GM23248 (cell line): ENCODE measurements around the gene RNPEP. TPM values are rescaled to one million over a fixed set of nuclear protein-coding genes. Genes with fewer than 3 reads are reported as not detected.

ENCODE experiments used
- DNase-seq: peaks from one replicate; pipeline ENCODE4 v3.0.0-alpha.2; 2015
- H2AFZ ChIP-seq: fragments of 200-600 bp; sonication (generic); 2 replicates; pipeline ENCODE4 v1.6.1; 2016; ENCODE audit warnings: antibody characterized with exemption
- H3F3A ChIP-seq: fragments of 200-600 bp; sonication (generic); 2 replicates; pipeline ENCODE4 v1.6.1; 2016; ENCODE audit warnings: mild to moderate bottlenecking, antibody characterized with exemption, mixed run types; ENCODE audit not compliant: insufficient read depth
- H3K27ac ChIP-seq: fragments of 200-600 bp; sonication (generic); 2 replicates; pipeline ENCODE4 v1.5.1; 2016; ENCODE audit warnings: mild to moderate bottlenecking
- H3K27me3 ChIP-seq: fragments of 200-600 bp; sonication (generic); replicated peaks from 2 replicates; pipeline ENCODE4 v1.6.1; 2016; ENCODE audit warnings: mild to moderate bottlenecking; ENCODE audit not compliant: insufficient read depth
- H3K36me3 ChIP-seq: fragments of 200-600 bp; sonication (generic); 2 replicates; pipeline ENCODE4 v1.6.1; 2016; ENCODE audit warnings: low read depth, mild to moderate bottlenecking
- H3K4me1 ChIP-seq: fragments of 200-600 bp; sonication (generic); 2 replicates; pipeline ENCODE4 v1.6.1; 2016; ENCODE audit warnings: mild to moderate bottlenecking; ENCODE audit not compliant: insufficient read depth
- H3K4me2 ChIP-seq: fragments of 200-600 bp; sonication (generic); one replicate; pipeline ENCODE4 v1.6.1; 2016; ENCODE audit warnings: mild to moderate bottlenecking; ENCODE audit not compliant: unreplicated experiment
- H3K4me3 ChIP-seq: fragments of 200-600 bp; sonication (generic); 2 replicates; pipeline ENCODE4 v1.5.1; 2016; ENCODE audit warnings: mild to moderate bottlenecking
- H3K79me2 ChIP-seq: fragments of 200-600 bp; sonication (generic); 2 replicates; pipeline ENCODE4 v1.6.1; 2016; ENCODE audit warnings: mild to moderate bottlenecking; ENCODE audit not compliant: insufficient read depth
- H3K9ac ChIP-seq: fragments of 200-600 bp; sonication (generic); 2 replicates; pipeline ENCODE4 v1.6.1; 2016; ENCODE audit warnings: mild to moderate bottlenecking
- H3K9me2 ChIP-seq: fragments of 200-600 bp; sonication (generic); 2 replicates; pipeline ENCODE4 v1.6.1; 2016; ENCODE audit warnings: mixed run types, mild to moderate bottlenecking, moderate library complexity; ENCODE audit not compliant: insufficient read depth
- H3K9me3 ChIP-seq: fragments of 200-600 bp; sonication (generic); one replicate; pipeline ENCODE4 v1.6.1; 2017; ENCODE audit warnings: low read depth
- H4K20me1 ChIP-seq: fragments of 200-600 bp; sonication (generic); 2 replicates; pipeline ENCODE4 v1.6.0; 2016; ENCODE audit not compliant: insufficient read depth
- EZH2 ChIP-seq: fragments of 200-600 bp; sonication (generic); IDR thresholded peaks from 2 replicates; pipeline ENCODE4 v1.6.1; 2018; ENCODE audit warnings: antibody characterized with exemption, mild to moderate bottlenecking; ENCODE audit not compliant: insufficient read depth, poor library complexity, severe bottlenecking
- EZH2phosphoT487 ChIP-seq: fragments of 200-600 bp; sonication (generic); IDR thresholded peaks from 2 replicates; pipeline ENCODE4 v1.6.1; 2018; ENCODE audit warnings: antibody characterized with exemption, moderate library complexity, mild to moderate bottlenecking, low read depth; ENCODE audit not compliant: insufficient read depth
- WGBS, 2 experiments: methylation state at CpG; one replicate each; pipeline ENCODE4 v1.1.6; 2015 to 2017; ENCODE audit warnings: low lambda C conversion rate in 2 of 2, low coverage in 1 of 2; ENCODE audit errors: missing lambda C conversion rate in 2 of 2; 5-methylcytosine and 5-hydroxymethylcytosine counted together
- in situ Hi-C: fragments of 300-500 bp; cut with MboI; formaldehyde crosslinking; loops from 2 replicates; pipeline ENCODE4 v1.15.0; 2020
- polyA plus RNA-seq: library from polyadenylated mRNA; unstranded; fragments of >200 nt; fragmentation: Nextera tagmentation; extraction: Ambion mirVana; gene quantifications from 2 replicates; pipeline ENCODE4 v1.2.1, GENCODE V29; 2016
- total RNA-seq: library from RNA; depleted of rRNA; stranded (reverse); fragments of >200 nt; shearing (Covaris generic); gene quantifications from 2 replicates; pipeline ENCODE4 v1.2.3, GENCODE V29; 2014

The RNPEP gene
- total and polyA plus RNA-seq, 2 experiments from 2014 or later, result 68.6 to 80.5 TPM

DNA sequence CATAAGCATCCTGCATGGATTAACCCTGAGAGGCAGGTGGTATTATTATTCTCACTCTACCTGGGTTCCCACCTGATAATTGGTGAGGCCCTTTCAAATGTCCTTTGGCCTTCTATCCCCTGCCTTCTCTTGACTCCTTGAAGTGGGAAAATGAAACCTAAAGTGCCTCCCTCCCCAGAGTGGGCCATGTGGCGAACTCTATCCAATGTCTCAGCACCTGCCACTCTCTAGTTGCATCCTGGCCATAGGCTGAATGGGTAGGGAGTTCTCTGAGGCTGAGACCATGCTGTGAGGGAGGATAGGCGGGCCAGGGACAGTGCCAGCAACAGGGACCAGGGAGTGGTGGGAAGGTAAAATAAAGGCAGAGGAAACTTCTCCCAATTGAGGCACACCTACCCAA lies 63.3 kb downstream of the RNPEP start:
- H4K20me1 ChIP-seq, result no peaks in the 10 kb centered on the region
- H3K27ac ChIP-seq, result no peak overlapping the region
- H3F3A ChIP-seq, result no peaks in the 10 kb centered on the region
- H3K36me3 ChIP-seq, result no peaks in the 10 kb centered on the region
- H3K4me3 ChIP-seq, result no peak overlapping the region
- H3K27me3 ChIP-seq, result no peaks in the 10 kb centered on the region
- in situ Hi-C loops, result no loop called here
- H3K4me1 ChIP-seq, result no peaks in the 10 kb centered on the region
- H3K4me2 ChIP-seq, result no peak overlapping the region
- no peak overlapping the region for H2AFZ ChIP-seq
- H3K79me2 ChIP-seq, result no peaks in the 10 kb centered on the region
- no peaks in the 10 kb centered on the region for H3K9me3 ChIP-seq
- no peak for DNase-seq
- H3K9me2 ChIP-seq, result no peaks in the 10 kb centered on the region
- no peak for TF ChIP-seq EZH2
- TF ChIP-seq EZH2phosphoT487, result no peak
- 73 to 87% methylated on average over 2 of the region's 2 CpGs for WGBS, 2 experiments
- H3K9ac ChIP-seq, result no peak overlapping the region

DNA sequence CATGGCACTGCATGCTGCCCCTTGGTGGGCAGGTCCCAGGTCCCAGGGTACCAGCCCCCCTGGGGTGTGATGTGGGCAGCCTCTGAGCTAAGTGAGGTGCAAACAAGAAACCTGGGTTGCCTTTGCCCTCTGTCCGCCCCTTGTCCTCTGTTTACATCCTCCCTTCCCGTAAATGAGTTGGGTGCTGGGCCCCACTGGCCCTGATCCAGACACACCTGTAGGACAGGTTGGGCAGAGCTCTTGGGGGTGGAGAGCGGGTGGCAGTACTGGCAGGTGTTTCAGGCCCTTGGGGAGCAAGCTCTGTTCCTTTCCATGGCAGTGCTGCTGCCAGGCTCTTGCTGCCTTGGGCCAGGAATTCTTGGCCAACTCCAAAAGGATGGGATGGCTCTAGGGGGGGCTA lies 63.8 kb downstream of the RNPEP start:
- in situ Hi-C loops, result no loop called here
- H3K36me3 ChIP-seq, result no peaks in the 10 kb centered on the region
- DNase-seq, result no peak
- H3K79me2 ChIP-seq, result no peaks in the 10 kb centered on the region
- no peak overlapping the region for H3K4me3 ChIP-seq
- TF ChIP-seq EZH2phosphoT487, result no peak
- no peak overlapping the region for H3K9ac ChIP-seq
- no peaks in the 10 kb centered on the region for H3F3A ChIP-seq
- H4K20me1 ChIP-seq, result no peaks in the 10 kb centered on the region
- no peaks in the 10 kb centered on the region for H3K27me3 ChIP-seq
- no peaks in the 10 kb centered on the region for H3K4me1 ChIP-seq
- no peaks in the 10 kb centered on the region for H3K9me2 ChIP-seq
- H3K27ac ChIP-seq, result no peak overlapping the region
- H3K4me2 ChIP-seq, result no peak overlapping the region
- H3K9me3 ChIP-seq, result no peaks in the 10 kb centered on the region
- no peak overlapping the region for H2AFZ ChIP-seq
- 70 to 79% methylated on average over 3 of the region's 3 CpGs for WGBS, 2 experiments

DNA sequence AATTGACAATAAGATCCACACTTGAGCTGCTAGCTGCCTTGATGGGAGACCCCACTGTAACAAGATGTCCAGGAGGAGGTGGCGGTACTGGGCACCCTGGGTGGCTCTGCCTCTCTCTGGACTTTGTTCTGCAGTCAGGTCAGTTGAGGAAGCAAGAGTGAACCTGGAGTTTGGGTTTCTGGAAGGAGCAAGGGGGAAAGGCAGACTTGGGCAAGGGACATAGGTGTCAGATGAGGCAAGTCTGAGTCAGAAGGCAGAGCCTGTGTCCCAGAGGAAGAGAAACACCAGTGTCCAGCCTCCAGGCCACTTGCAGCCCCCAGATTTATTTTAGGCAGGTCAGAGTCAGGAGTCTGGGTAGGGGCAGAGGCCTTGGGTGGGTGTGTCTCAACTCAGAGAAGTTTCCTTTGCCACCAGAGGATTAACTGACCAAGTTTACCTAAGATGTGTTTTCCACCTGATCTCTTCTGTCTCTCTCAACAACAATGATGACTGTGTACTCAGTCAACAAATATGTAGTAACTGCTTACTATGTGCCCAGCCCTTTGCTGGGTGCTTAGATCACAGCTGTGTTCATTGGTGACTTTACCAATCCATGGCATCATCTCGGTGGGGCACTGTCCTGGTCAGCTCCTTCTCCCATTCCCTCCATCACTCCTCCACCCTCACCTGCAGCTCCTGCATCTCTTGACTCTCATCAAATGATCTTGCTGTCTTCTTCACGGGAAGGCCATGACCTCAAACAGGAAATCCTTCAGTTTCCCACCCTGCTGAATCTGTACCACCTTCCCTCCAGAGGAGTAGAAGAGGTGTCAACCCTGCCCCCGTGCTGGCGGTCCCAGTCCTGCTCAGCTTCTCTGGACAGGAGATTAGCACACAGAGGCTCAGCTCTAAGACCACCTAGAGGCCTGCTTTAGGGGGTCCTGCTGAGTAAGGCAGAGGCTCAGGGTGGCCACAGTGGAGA lies 64.6 kb downstream of the RNPEP start:
- H3F3A ChIP-seq, result no peaks in the 10 kb centered on the region
- H3K27ac ChIP-seq, result no peak overlapping the region
- in situ Hi-C loops, result no loop called here
- DNase-seq, result peak; percentile 54
- no peak overlapping the region for H2AFZ ChIP-seq
- no peaks in the 10 kb centered on the region for H4K20me1 ChIP-seq
- WGBS, 2 experiments, result 79 to 80% methylated on average over 5 of the region's 5 CpGs
- no peaks in the 10 kb centered on the region for H3K79me2 ChIP-seq
- H3K4me2 ChIP-seq, result no peak overlapping the region
- no peaks in the 10 kb centered on the region for H3K9me2 ChIP-seq
- no peak overlapping the region for H3K9ac ChIP-seq
- no peaks in the 10 kb centered on the region for H3K4me1 ChIP-seq
- H3K27me3 ChIP-seq, result no peaks in the 10 kb centered on the region
- no peaks in the 10 kb centered on the region for H3K9me3 ChIP-seq
- H3K36me3 ChIP-seq, result no peaks in the 10 kb centered on the region
- no peak overlapping the region for H3K4me3 ChIP-seq
- TF ChIP-seq EZH2 (no peak), EZH2phosphoT487 (no peak)

GRCh38 chr1:202047977-202048376 lies 65.5 kb downstream of the RNPEP start:
- H3K36me3 ChIP-seq, result no peaks in the 10 kb centered on the region
- 75 to 77% methylated on average over 4 of the region's 4 CpGs for WGBS, 2 experiments
- no peaks in the 10 kb centered on the region for H3F3A ChIP-seq
- in situ Hi-C loops, result no loop called here
- no peaks in the 10 kb centered on the region for H3K27me3 ChIP-seq
- no peaks in the 10 kb centered on the region for H3K9me2 ChIP-seq
- no peaks in the 10 kb centered on the region for H4K20me1 ChIP-seq
- no peak overlapping the region for H2AFZ ChIP-seq
- no peak overlapping the region for H3K4me2 ChIP-seq
- no peaks in the 10 kb centered on the region for H3K4me1 ChIP-seq
- TF ChIP-seq EZH2phosphoT487 (no peak), EZH2 (no peak)
- no peaks in the 10 kb centered on the region for H3K9me3 ChIP-seq
- H3K27ac ChIP-seq, result no peak overlapping the region
- no peak for DNase-seq
- no peaks in the 10 kb centered on the region for H3K79me2 ChIP-seq
- no peak overlapping the region for H3K4me3 ChIP-seq
- H3K9ac ChIP-seq, result no peak overlapping the region

- no peak overlapping the region for H3K27ac ChIP-seq
- no peaks in the 10 kb centered on the region for H3K9me3 ChIP-seq
- TF ChIP-seq EZH2, result no peak
- H3K4me1 ChIP-seq, result no peaks in the 10 kb centered on the region
- no peaks in the 10 kb centered on the region for H3F3A ChIP-seq
- no peak for DNase-seq
- H3K9me2 ChIP-seq, result no peaks in the 10 kb centered on the region
- no peaks in the 10 kb centered on the region for H4K20me1 ChIP-seq
- H3K27me3 ChIP-seq, result no peaks in the 10 kb centered on the region
- WGBS, 2 experiments, result 40 to 62% methylated on average over 5 of the region's 5 CpGs
- in situ Hi-C loops, result no loop called here
- H3K4me2 ChIP-seq, result no peak overlapping the region
- H2AFZ ChIP-seq, result no peak overlapping the region
- H3K36me3 ChIP-seq, result no peaks in the 10 kb centered on the region
- H3K79me2 ChIP-seq, result no peaks in the 10 kb centered on the region
- H3K9ac ChIP-seq, result no peak overlapping the region
- no peak overlapping the region for H3K4me3 ChIP-seq
Observed at GRCh38 chr1:202049129-202049528, 66.7 kb downstream of the RNPEP start.
